GM23338 (cell line): ENCODE measurements around the gene DOCK3.

ENCODE experiments used
- EZH2 ChIP-seq: fragments of 200-600 bp; sonication (generic); IDR thresholded peaks from one replicate; pipeline ENCODE4 v1.8.0; 2017; ENCODE audit warnings: antibody characterized with exemption, mild to moderate bottlenecking, low read depth; ENCODE audit not compliant: unreplicated experiment
- JUNB ChIP-seq: IDR thresholded peaks from one replicate; pipeline ENCODE4 v1.6.1; 2016; ENCODE audit warnings: antibody characterized with exemption; ENCODE audit not compliant: unreplicated experiment
- POLR2AphosphoS5 ChIP-seq: IDR thresholded peaks from 2 replicates; pipeline ENCODE4 v1.6.1; 2016; ENCODE audit warnings: antibody characterized with exemption, low read depth
- STAT1 ChIP-seq: IDR thresholded peaks from one replicate; pipeline ENCODE4 v1.6.1; 2016; ENCODE audit warnings: antibody characterized with exemption; ENCODE audit not compliant: unreplicated experiment
- TF ChIP-seq, protein P1 (sequence below), 2 experiments: fragments of 200-600 bp in 1 of 2; sonication (generic) in 1 of 2; conservative IDR thresholded peaks; 2 replicates each; pipeline versions ENCODE4 v1.5.1 to v1.6.1; 2016 to 2017; ENCODE audit warnings: antibody characterized with exemption in 2 of 2, low read depth in 2 of 2, mild to moderate bottlenecking in 2 of 2, moderate library complexity in 1 of 2
- TF ChIP-seq, protein P2 (sequence below): IDR thresholded peaks from one replicate; pipeline ENCODE4 v1.6.1; 2018; ENCODE audit warnings: antibody characterized with exemption; ENCODE audit not compliant: unreplicated experiment

DNA sequence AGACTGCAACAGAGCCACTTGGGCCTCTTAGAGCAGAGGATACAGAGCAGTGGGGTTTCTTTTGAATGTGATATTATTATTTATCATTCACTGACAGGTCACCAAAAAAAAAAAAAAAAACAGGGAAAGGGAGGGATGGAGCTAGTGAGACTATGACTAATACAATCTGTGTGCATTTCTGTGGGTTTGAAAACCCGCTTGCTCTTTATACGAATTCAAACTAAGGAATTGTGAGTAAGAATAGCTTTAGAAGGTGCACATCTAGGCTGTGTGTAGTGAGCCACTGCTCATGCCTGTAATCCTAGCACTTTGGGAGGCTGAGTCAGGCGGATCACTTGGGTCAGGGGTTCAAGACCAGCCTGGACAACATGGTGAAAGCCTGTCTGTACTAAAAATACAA, 523.8 kb downstream of the DOCK3 start:
- TF ChIP-seq, protein P1, sequence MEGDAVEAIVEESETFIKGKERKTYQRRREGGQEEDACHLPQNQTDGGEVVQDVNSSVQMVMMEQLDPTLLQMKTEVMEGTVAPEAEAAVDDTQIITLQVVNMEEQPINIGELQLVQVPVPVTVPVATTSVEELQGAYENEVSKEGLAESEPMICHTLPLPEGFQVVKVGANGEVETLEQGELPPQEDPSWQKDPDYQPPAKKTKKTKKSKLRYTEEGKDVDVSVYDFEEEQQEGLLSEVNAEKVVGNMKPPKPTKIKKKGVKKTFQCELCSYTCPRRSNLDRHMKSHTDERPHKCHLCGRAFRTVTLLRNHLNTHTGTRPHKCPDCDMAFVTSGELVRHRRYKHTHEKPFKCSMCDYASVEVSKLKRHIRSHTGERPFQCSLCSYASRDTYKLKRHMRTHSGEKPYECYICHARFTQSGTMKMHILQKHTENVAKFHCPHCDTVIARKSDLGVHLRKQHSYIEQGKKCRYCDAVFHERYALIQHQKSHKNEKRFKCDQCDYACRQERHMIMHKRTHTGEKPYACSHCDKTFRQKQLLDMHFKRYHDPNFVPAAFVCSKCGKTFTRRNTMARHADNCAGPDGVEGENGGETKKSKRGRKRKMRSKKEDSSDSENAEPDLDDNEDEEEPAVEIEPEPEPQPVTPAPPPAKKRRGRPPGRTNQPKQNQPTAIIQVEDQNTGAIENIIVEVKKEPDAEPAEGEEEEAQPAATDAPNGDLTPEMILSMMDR (conservative IDR thresholded peaks at IDR 0.05; ENCODE audit: low read depth in 2 of 2): no peak
- TF ChIP-seq, protein P2, sequence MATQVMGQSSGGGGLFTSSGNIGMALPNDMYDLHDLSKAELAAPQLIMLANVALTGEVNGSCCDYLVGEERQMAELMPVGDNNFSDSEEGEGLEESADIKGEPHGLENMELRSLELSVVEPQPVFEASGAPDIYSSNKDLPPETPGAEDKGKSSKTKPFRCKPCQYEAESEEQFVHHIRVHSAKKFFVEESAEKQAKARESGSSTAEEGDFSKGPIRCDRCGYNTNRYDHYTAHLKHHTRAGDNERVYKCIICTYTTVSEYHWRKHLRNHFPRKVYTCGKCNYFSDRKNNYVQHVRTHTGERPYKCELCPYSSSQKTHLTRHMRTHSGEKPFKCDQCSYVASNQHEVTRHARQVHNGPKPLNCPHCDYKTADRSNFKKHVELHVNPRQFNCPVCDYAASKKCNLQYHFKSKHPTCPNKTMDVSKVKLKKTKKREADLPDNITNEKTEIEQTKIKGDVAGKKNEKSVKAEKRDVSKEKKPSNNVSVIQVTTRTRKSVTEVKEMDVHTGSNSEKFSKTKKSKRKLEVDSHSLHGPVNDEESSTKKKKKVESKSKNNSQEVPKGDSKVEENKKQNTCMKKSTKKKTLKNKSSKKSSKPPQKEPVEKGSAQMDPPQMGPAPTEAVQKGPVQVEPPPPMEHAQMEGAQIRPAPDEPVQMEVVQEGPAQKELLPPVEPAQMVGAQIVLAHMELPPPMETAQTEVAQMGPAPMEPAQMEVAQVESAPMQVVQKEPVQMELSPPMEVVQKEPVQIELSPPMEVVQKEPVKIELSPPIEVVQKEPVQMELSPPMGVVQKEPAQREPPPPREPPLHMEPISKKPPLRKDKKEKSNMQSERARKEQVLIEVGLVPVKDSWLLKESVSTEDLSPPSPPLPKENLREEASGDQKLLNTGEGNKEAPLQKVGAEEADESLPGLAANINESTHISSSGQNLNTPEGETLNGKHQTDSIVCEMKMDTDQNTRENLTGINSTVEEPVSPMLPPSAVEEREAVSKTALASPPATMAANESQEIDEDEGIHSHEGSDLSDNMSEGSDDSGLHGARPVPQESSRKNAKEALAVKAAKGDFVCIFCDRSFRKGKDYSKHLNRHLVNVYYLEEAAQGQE: no peak
- TF ChIP-seq POLR2AphosphoS5 (no peak), EZH2 (no peak), JUNB (no peak), STAT1 (no peak)
